Measurements from ENCODE around the gene FPGT. TPM values are rescaled to one million over a fixed set of nuclear protein-coding genes. Genes with fewer than 3 reads are reported as not detected.
A peak's percentile ranks its signal among the peaks of the same experiment; 100 is the strongest.

The FPGT gene
- total and polyA plus RNA-seq, 4 donors: 5.8 to 26.5 (median 15.1) TPM

- DNase-seq (no peak), ATAC-seq (ENCODE audit: insufficient read depth, low FRiP score) (no peak)
- Histone ChIP-seq H3K4me1 (ENCODE audit: control insufficient read depth in 5 of 5, insufficient read depth in 5 of 5, low read length in 5 of 5) (peaks cover 0 to 9% (median 0%) of the 10 kb centered on the region in 5 donors), H3K27ac (ENCODE audit: low read depth in 1 of 2, low read length in 1 of 2) (no peak overlapping the region), H3K27me3 (ENCODE audit: control insufficient read depth in 3 of 3, insufficient read depth in 3 of 3, low read length in 2 of 3) (peaks cover 0 to 2% (median 0%) of the 10 kb centered on the region in 3 donors), H3K9ac (ENCODE audit: insufficient read depth in 1 of 2, low read length in 2 of 2) (no peak overlapping the region), H3K36me3 (ENCODE audit: control insufficient read depth in 4 of 4, insufficient read depth in 4 of 4, low read length in 4 of 4) (no peaks in the 10 kb centered on the region), H3K9me3 (ENCODE audit: control insufficient read depth in 4 of 4, insufficient read depth in 3 of 4, low read length in 3 of 4) (no peaks in the 10 kb centered on the region), H3K4me3 (no peak overlapping the region)
- no peak for TF ChIP-seq CTCF (IDR thresholded peaks at IDR 0.05; ENCODE audit: control extremely low read depth, extremely low read depth)
These were observed 2.7 kb upstream of the FPGT start for GRCh38 chr1:74195339-74195738.

GRCh38 chr1:74197255-74197654 is 787 bp upstream of the FPGT start:
- no peak for DNase-seq
- peak overlapping the region in 1 of 2 donors; percentile 84 for H3K9ac ChIP-seq (ENCODE audit: insufficient read depth in 1 of 2, low read length in 2 of 2)
- no peak for TF ChIP-seq CTCF (IDR thresholded peaks at IDR 0.05; ENCODE audit: control extremely low read depth, extremely low read depth)
- no peak for ATAC-seq (ENCODE audit: insufficient read depth, low FRiP score)
- WGBS, 2 donors: 84 to 86% methylated on average over 5 of the region's 5 CpGs
- H3K27ac ChIP-seq (ENCODE audit: low read depth in 1 of 2, low read length in 1 of 2): peak overlapping the region in 1 of 2 donors; percentile 93
- no peak overlapping the region for H3K4me3 ChIP-seq
- H3K36me3 ChIP-seq (ENCODE audit: control insufficient read depth in 4 of 4, insufficient read depth in 4 of 4, low read length in 4 of 4): peaks cover 0 to 8% (median 0%) of the 10 kb centered on the region in 4 donors
- H3K27me3 ChIP-seq (ENCODE audit: control insufficient read depth in 3 of 3, insufficient read depth in 3 of 3, low read length in 2 of 3): peaks cover 0 to 2% (median 0%) of the 10 kb centered on the region in 3 donors
- H3K4me1 ChIP-seq (ENCODE audit: control insufficient read depth in 5 of 5, insufficient read depth in 5 of 5, low read length in 5 of 5): peaks cover 0 to 9% (median 0%) of the 10 kb centered on the region in 5 donors
- H3K9me3 ChIP-seq (ENCODE audit: control insufficient read depth in 4 of 4, insufficient read depth in 3 of 4, low read length in 3 of 4): no peaks in the 10 kb centered on the region

GRCh38 chr1:74199504-74199903 is 1.5 kb downstream of the FPGT start:
- no peak overlapping the region for H3K4me3 ChIP-seq

More at GRCh38 chr1:74199504-74199903, 1.5 kb downstream of the FPGT start:
- Histone ChIP-seq H3K27ac (ENCODE audit: low read depth in 1 of 2, low read length in 1 of 2) (no peak overlapping the region), H3K9ac (ENCODE audit: insufficient read depth in 1 of 2, low read length in 2 of 2) (no peak overlapping the region), H3K36me3 (ENCODE audit: control insufficient read depth in 4 of 4, insufficient read depth in 4 of 4, low read length in 4 of 4) (peaks cover 0 to 11% (median 1%) of the 10 kb centered on the region in 4 donors), H3K27me3 (ENCODE audit: control insufficient read depth in 3 of 3, insufficient read depth in 3 of 3, low read length in 2 of 3) (peaks cover 0 to 2% (median 0%) of the 10 kb centered on the region in 3 donors), H3K9me3 (ENCODE audit: control insufficient read depth in 4 of 4, insufficient read depth in 3 of 4, low read length in 3 of 4) (no peaks in the 10 kb centered on the region), H3K4me1 (ENCODE audit: control insufficient read depth in 5 of 5, insufficient read depth in 5 of 5, low read length in 5 of 5) (peaks cover 0 to 9% (median 0%) of the 10 kb centered on the region in 5 donors)
- WGBS, 2 donors: 46 to 76% methylated on average over 5 of the region's 5 CpGs
- ATAC-seq (ENCODE audit: insufficient read depth, low FRiP score) (no peak), DNase-seq (peak in 1 of 3 donors; percentile 2)
- no peak for TF ChIP-seq CTCF (IDR thresholded peaks at IDR 0.05; ENCODE audit: control extremely low read depth, extremely low read depth)
